ENCODE data around the gene CFAP61.
"Not testable (repeated sequence)": the region's sequence is repeated elsewhere in the genome, so short reads cannot be mapped to it uniquely, and the experiment has no call there.

CFAP61 gene

GRCh38 chr20:20085812-20086211 lies 33.5 kb downstream of the CFAP61 start:
- in situ Hi-C loops (cut with MboI; ENCODE audit: low sequenced_read_pairs) = loop anchor here (10.0 kb wide), 1 partner anchor 509 kb away; no protein-coding TSS in a partner anchor
- no peaks in the 10 kb centered on the region for H3K4me1 ChIP-seq
- H3K36me3 ChIP-seq (replicated peaks) = no peaks in the 10 kb centered on the region
- H3K9me3 ChIP-seq = no peaks in the 10 kb centered on the region
- H3K27me3 ChIP-seq (ENCODE audit: low read depth) = no peaks in the 10 kb centered on the region; the same call in 1 of the 2 replicates
- no peak overlapping the region for H3K4me3 ChIP-seq
- no peak for DNase-seq (ENCODE audit: low spot score in 2 of 2)

- DNase-seq (ENCODE audit: low spot score in 2 of 2) = no peak
- H3K4me1 ChIP-seq = no peaks in the 10 kb centered on the region
- H3K27me3 ChIP-seq (ENCODE audit: low read depth) = no peaks in the 10 kb centered on the region
- no peaks in the 10 kb centered on the region for H3K9me3 ChIP-seq
- in situ Hi-C loops (cut with MboI; ENCODE audit: low sequenced_read_pairs) = loop anchor here (10.0 kb wide), 1 partner anchor 506 kb away; no protein-coding TSS in a partner anchor
- no peaks in the 10 kb centered on the region for H3K36me3 ChIP-seq (replicated peaks)
- no peak overlapping the region for H3K4me3 ChIP-seq
These were observed 36.7 kb downstream of the CFAP61 start for GRCh38 chr20:20089018-20089417.

- in situ Hi-C loops (cut with MboI; ENCODE audit: low sequenced_read_pairs) = loop anchor here (10.0 kb wide), 2 partner anchors 485 to 505 kb away; no protein-coding TSS in a partner anchor
- no peaks in the 10 kb centered on the region for H3K4me1 ChIP-seq
- H3K9me3 ChIP-seq = no peaks in the 10 kb centered on the region
- no peak for DNase-seq (ENCODE audit: low spot score in 2 of 2)
- H3K4me3 ChIP-seq = no peak overlapping the region
- no peaks in the 10 kb centered on the region for H3K27me3 ChIP-seq (ENCODE audit: low read depth)
- H3K36me3 ChIP-seq (replicated peaks) = no peaks in the 10 kb centered on the region
These were observed 37.6 kb downstream of the CFAP61 start for GRCh38 chr20:20089939-20090338.

- Histone ChIP-seq H3K4me3 (no peak overlapping the region), H3K4me1 (no peaks in the 10 kb centered on the region), H3K9me3 (no peaks in the 10 kb centered on the region), H3K36me3 (replicated peaks) (no peaks in the 10 kb centered on the region), H3K27me3 (ENCODE audit: low read depth) (no peaks in the 10 kb centered on the region)
- in situ Hi-C loops (cut with MboI; ENCODE audit: low sequenced_read_pairs) = loop anchor here (10.0 kb wide), 1 partner anchor 482 kb away; no protein-coding TSS in a partner anchor
- DNase-seq (ENCODE audit: low spot score in 2 of 2) = no peak
These were observed 40.5 kb downstream of the CFAP61 start for GRCh38 chr20:20092827-20093226.

GRCh38 chr20:20094410-20094809 lies 42.1 kb downstream of the CFAP61 start:
- no peaks in the 10 kb centered on the region for H3K36me3 ChIP-seq (replicated peaks)
- in situ Hi-C loops (cut with MboI; ENCODE audit: low sequenced_read_pairs) = loop anchor here (10.0 kb wide), 1 partner anchor 480 kb away; no protein-coding TSS in a partner anchor
- DNase-seq (ENCODE audit: low spot score in 2 of 2) = no peak
- no peaks in the 10 kb centered on the region for H3K9me3 ChIP-seq
- H3K4me1 ChIP-seq = no peaks in the 10 kb centered on the region
- no peak overlapping the region for H3K4me3 ChIP-seq
- H3K27me3 ChIP-seq (ENCODE audit: low read depth) = no peaks in the 10 kb centered on the region

GRCh38 chr20:20095114-20095872 lies 43.0 kb downstream of the CFAP61 start:
- Histone ChIP-seq H3K27me3 (ENCODE audit: low read depth) (no peaks in the 10 kb centered on the region), H3K4me3 (no peak overlapping the region), H3K36me3 (replicated peaks) (no peaks in the 10 kb centered on the region), H3K9me3 (no peaks in the 10 kb centered on the region), H3K4me1 (no peaks in the 10 kb centered on the region)
- DNase-seq (ENCODE audit: low spot score in 2 of 2) = no peak
- in situ Hi-C loops (cut with MboI; ENCODE audit: low sequenced_read_pairs) = loop anchor here (10.0 kb wide), 1 partner anchor 480 kb away; no protein-coding TSS in a partner anchor

GRCh38 chr20:20096421-20096820 lies 44.1 kb downstream of the CFAP61 start:
- in situ Hi-C loops (cut with MboI; ENCODE audit: low sequenced_read_pairs) = loop anchor here (10.0 kb wide), 1 partner anchor 478 kb away; no protein-coding TSS in a partner anchor
- no peak for DNase-seq (ENCODE audit: low spot score in 2 of 2)
- no peaks in the 10 kb centered on the region for H3K9me3 ChIP-seq
- no peaks in the 10 kb centered on the region for H3K27me3 ChIP-seq (ENCODE audit: low read depth)
- no peaks in the 10 kb centered on the region for H3K36me3 ChIP-seq (replicated peaks)
- no peak overlapping the region for H3K4me3 ChIP-seq
- H3K4me1 ChIP-seq = no peaks in the 10 kb centered on the region

GRCh38 chr20:20100881-20101280 lies 48.5 kb downstream of the CFAP61 start:
- in situ Hi-C loops (cut with MboI; ENCODE audit: low sequenced_read_pairs) = no loop called here
- no peak for DNase-seq (ENCODE audit: low spot score in 2 of 2)
- H3K9me3 ChIP-seq = no peaks in the 10 kb centered on the region
- no peaks in the 10 kb centered on the region for H3K4me1 ChIP-seq
- H3K4me3 ChIP-seq = no peak overlapping the region
- H3K36me3 ChIP-seq (replicated peaks) = no peaks in the 10 kb centered on the region
- no peaks in the 10 kb centered on the region for H3K27me3 ChIP-seq (ENCODE audit: low read depth)

GRCh38 chr20:20102163-20102562 lies 49.8 kb downstream of the CFAP61 start:
- Histone ChIP-seq H3K4me3 (no peak overlapping the region), H3K27me3 (ENCODE audit: low read depth) (no peaks in the 10 kb centered on the region), H3K36me3 (replicated peaks) (no peaks in the 10 kb centered on the region), H3K9me3 (no peaks in the 10 kb centered on the region), H3K4me1 (peaks cover 8% of the 10 kb centered on the region)
- DNase-seq (ENCODE audit: low spot score in 2 of 2) = no peak
- in situ Hi-C loops (cut with MboI; ENCODE audit: low sequenced_read_pairs) = no loop called here

- Histone ChIP-seq H3K36me3 (replicated peaks) (no peaks in the 10 kb centered on the region), H3K4me1 (peaks cover 8% of the 10 kb centered on the region), H3K9me3 (no peaks in the 10 kb centered on the region), H3K27me3 (ENCODE audit: low read depth) (no peaks in the 10 kb centered on the region), H3K4me3 (no peak overlapping the region)
- in situ Hi-C loops (cut with MboI; ENCODE audit: low sequenced_read_pairs) = no loop called here
- DNase-seq (ENCODE audit: low spot score in 2 of 2) = no peak
These were observed 50.5 kb downstream of the CFAP61 start for GRCh38 chr20:20102716-20103258.

- in situ Hi-C loops (cut with MboI; ENCODE audit: low sequenced_read_pairs) = no loop called here
- no peaks in the 10 kb centered on the region for H3K27me3 ChIP-seq (ENCODE audit: low read depth)
- no peak overlapping the region for H3K4me3 ChIP-seq
- H3K36me3 ChIP-seq (replicated peaks) = no peaks in the 10 kb centered on the region
- no peaks in the 10 kb centered on the region for H3K9me3 ChIP-seq
- no peak for DNase-seq (ENCODE audit: low spot score in 2 of 2)
- peaks cover 8% of the 10 kb centered on the region for H3K4me1 ChIP-seq
These were observed 51.2 kb downstream of the CFAP61 start for GRCh38 chr20:20103486-20103885.

GRCh38 chr20:20123187-20123586 lies 70.9 kb downstream of the CFAP61 start:
- H3K36me3 ChIP-seq (replicated peaks); H3K4me3 ChIP-seq; in situ Hi-C loops (cut with MboI; ENCODE audit: low sequenced_read_pairs); DNase-seq (ENCODE audit: low spot score in 2 of 2); H3K27me3 ChIP-seq (ENCODE audit: low read depth); H3K9me3 ChIP-seq; H3K4me1 ChIP-seq: not testable (repeated sequence)

GRCh38 chr20:20130399-20130798 lies 78.1 kb downstream of the CFAP61 start:
- Histone ChIP-seq H3K9me3 (no peaks in the 10 kb centered on the region), H3K4me1 (no peaks in the 10 kb centered on the region), H3K27me3 (ENCODE audit: low read depth) (no peaks in the 10 kb centered on the region), H3K36me3 (replicated peaks) (no peaks in the 10 kb centered on the region), H3K4me3 (no peak overlapping the region)
- in situ Hi-C loops (cut with MboI; ENCODE audit: low sequenced_read_pairs) = no loop called here
- DNase-seq (ENCODE audit: low spot score in 2 of 2) = no peak

GRCh38 chr20:20134941-20135575 lies 82.7 kb downstream of the CFAP61 start:
- DNase-seq (ENCODE audit: low spot score in 2 of 2) = no peak
- H3K36me3 ChIP-seq (replicated peaks) = no peaks in the 10 kb centered on the region
- no peak overlapping the region for H3K4me3 ChIP-seq
- in situ Hi-C loops (cut with MboI; ENCODE audit: low sequenced_read_pairs) = no loop called here
- no peaks in the 10 kb centered on the region for H3K27me3 ChIP-seq (ENCODE audit: low read depth)
- H3K4me1 ChIP-seq = no peaks in the 10 kb centered on the region
- no peaks in the 10 kb centered on the region for H3K9me3 ChIP-seq
